ENCODE results near the gene SIRT3.

- TF ChIP-seq CTCF (IDR thresholded peaks at IDR 0.05 in 4 of 5, conservative IDR thresholded peaks at IDR 0.05 in 1 of 5): peak; percentile 15 to 44 (median 39)
- TF ChIP-seq POLR2A (IDR thresholded peaks at IDR 0.05): peak in 1 of 2 donors; percentile 67
Observed at GRCh38 chr11:235997-236773, at the start of gene SIRT3.

All from gastrocnemius medialis (tissue), 4 donors.